DMS53 (cell line): ENCODE measurements around the gene SPOP.

Source experiments
- DNase-seq: peaks from one replicate; lab custom pipeline; 2025; lab: John Stamatoyannopoulos, UW

The SPOP gene

GRCh38 chr17:49613182-49613800 lies 64.6 kb downstream of the SPOP start:
- DNase-seq, result no peak

GRCh38 chr17:49612726-49613125 lies 65.2 kb downstream of the SPOP start:
- DNase-seq, result no peak

GRCh38 chr17:49610883-49611584 lies 66.9 kb downstream of the SPOP start:
- no peak for DNase-seq

GRCh38 chr17:49604314-49604869 lies 73.5 kb downstream of the SPOP start:
- no peak for DNase-seq

- no peak for DNase-seq
Measured at GRCh38 chr17:49603720-49604119, 74.2 kb downstream of the SPOP start.

- no peak for DNase-seq
Measured at GRCh38 chr17:49603238-49603637, 74.7 kb downstream of the SPOP start.

- no peak for DNase-seq
Measured at GRCh38 chr17:49602783-49603182, 75.1 kb downstream of the SPOP start.

- DNase-seq, result no peak
Measured at GRCh38 chr17:49600949-49601348, 76.9 kb downstream of the SPOP start.

GRCh38 chr17:49598918-49599317 lies 79.0 kb downstream of the SPOP start:
- no peak for DNase-seq

- DNase-seq, result no peak
Measured at GRCh38 chr17:49597928-49598655, 79.8 kb downstream of the SPOP start.

- DNase-seq, result no peak
Measured at GRCh38 chr17:49597436-49597835, 80.5 kb downstream of the SPOP start.

GRCh38 chr17:49596613-49597244 lies 81.2 kb downstream of the SPOP start:
- no peak for DNase-seq

GRCh38 chr17:49595980-49596379 lies 81.9 kb downstream of the SPOP start:
- no peak for DNase-seq

- DNase-seq, result no peak
Measured at GRCh38 chr17:49595328-49595727, 82.6 kb downstream of the SPOP start.

- no peak for DNase-seq
Measured at GRCh38 chr17:49592263-49592662, 85.6 kb downstream of the SPOP start.

GRCh38 chr17:49590874-49591273 lies 87.0 kb downstream of the SPOP start:
- no peak for DNase-seq

- no peak for DNase-seq
Measured at GRCh38 chr17:49589577-49589927, 88.3 kb downstream of the SPOP start.

GRCh38 chr17:49588726-49589576 lies 88.9 kb downstream of the SPOP start:
- no peak for DNase-seq

GRCh38 chr17:49588312-49588711 lies 89.6 kb downstream of the SPOP start:
- no peak for DNase-seq

GRCh38 chr17:49587366-49588073 lies 90.4 kb downstream of the SPOP start:
- no peak for DNase-seq
